Measurements from ENCODE around the gene F9.

Gene F9

DNA sequence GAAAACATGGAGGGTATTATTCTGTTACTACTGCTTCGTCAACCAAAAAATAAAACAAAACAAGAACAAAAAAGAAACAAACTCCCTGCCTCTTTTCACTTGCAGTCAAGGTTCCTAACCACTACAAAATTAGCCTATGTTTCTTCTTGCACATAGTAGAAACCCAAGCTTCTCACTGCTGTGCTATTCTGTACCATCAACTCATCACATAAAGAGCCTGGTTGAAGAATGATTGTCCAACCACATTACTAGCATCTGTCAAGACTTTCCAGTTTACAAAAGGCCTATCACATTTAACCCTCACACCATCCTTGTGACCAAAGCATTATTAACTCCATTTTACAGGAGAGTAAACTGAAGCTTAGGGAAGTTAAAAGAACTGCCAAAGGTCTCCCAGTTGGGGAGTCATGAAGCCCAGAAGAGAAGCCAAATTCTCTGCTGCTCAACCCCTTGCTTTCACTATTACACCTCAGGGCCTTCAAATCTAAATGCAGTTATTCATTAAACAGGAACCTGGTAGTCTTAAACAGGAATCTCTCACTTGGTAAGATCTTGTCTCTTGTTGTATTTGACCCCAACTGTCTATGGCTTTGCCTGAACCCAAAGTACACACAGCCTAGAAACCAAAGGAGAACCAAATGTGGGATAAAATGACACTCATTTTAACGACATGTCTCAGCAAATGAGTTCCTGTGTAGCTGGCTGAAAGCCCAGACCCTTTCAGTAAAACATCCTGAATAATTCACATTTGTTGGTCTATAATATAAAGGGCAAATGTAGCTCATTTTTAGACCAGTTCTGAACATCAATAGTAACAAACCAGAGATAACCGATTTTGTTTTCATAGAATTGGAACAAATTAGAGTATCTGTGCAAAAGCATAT, 8.6 kb downstream of the F9 start:
- H3K27me3 ChIP-seq (ENCODE audit: control insufficient read depth, insufficient read depth, low read length, poor library complexity, severe bottlenecking), result no peaks in the 10 kb centered on the region
- H3K27ac ChIP-seq (ENCODE audit: insufficient read depth, low read depth, low read length, poor library complexity, severe bottlenecking), result no peak overlapping the region
- no peaks in the 10 kb centered on the region for H3K36me3 ChIP-seq (ENCODE audit: control insufficient read depth, insufficient read depth, low read length)
- WGBS, 2 experiments, result 83 to 96% methylated on average over 1 to 3 of the region's 3 CpGs
- no peaks in the 10 kb centered on the region for H3K9me3 ChIP-seq (ENCODE audit: control insufficient read depth, low read length)
- no peak overlapping the region for H3K4me3 ChIP-seq (ENCODE audit: insufficient read depth, low read depth, low read length)
- H3K4me1 ChIP-seq (ENCODE audit: control insufficient read depth, insufficient read depth, low read length), result no peaks in the 10 kb centered on the region

DNA sequence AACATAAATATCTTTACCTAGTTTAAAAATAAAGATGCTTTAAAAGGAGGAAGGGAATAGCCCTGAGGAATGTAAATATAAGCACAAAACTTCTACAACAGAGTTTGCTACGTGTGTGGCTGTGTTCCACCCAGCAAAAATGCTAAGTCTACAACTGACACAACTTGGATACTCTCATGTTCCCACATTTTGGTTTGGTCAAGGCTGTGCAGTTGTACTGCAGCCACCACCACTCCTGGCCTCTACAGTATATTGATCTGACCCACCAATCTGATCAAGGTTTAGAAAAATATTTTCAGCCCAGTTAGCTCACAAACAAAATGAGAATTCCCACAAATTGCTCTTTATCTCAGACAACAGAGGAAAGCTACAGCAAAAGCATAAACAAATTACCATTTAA, 12.1 kb downstream of the F9 start:
- Histone ChIP-seq H3K4me3 (ENCODE audit: insufficient read depth, low read depth, low read length) (no peak overlapping the region), H3K27me3 (ENCODE audit: control insufficient read depth, insufficient read depth, low read length, poor library complexity, severe bottlenecking) (no peaks in the 10 kb centered on the region), H3K27ac (ENCODE audit: insufficient read depth, low read depth, low read length, poor library complexity, severe bottlenecking) (no peak overlapping the region), H3K9me3 (ENCODE audit: control insufficient read depth, low read length) (no peaks in the 10 kb centered on the region), H3K4me1 (ENCODE audit: control insufficient read depth, insufficient read depth, low read length) (no peaks in the 10 kb centered on the region), H3K36me3 (ENCODE audit: control insufficient read depth, insufficient read depth, low read length) (no peaks in the 10 kb centered on the region)
- WGBS, 2 experiments, result 75 to 86% methylated on average over 1 of the region's 1 CpG

DNA sequence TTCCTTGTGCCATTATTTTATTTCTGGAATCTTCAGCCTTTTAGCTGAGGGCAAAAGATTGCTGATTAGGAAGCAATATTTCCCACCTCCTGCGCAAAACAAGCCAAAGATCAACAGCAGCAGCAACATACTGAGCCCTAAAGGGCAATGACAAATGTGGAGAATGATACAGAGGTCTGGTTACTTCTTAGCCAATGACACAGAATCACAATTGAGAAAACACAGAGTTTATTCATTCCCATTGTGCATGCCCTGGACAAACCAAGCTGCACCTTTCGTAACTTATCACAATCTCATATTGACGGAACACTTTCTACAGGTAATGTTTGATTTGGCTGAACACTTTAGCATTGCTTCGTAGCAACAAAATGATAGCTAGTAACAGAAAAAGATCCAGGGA, 13.4 kb downstream of the F9 start:
- Histone ChIP-seq H3K36me3 (ENCODE audit: control insufficient read depth, insufficient read depth, low read length) (no peaks in the 10 kb centered on the region), H3K27me3 (ENCODE audit: control insufficient read depth, insufficient read depth, low read length, poor library complexity, severe bottlenecking) (no peaks in the 10 kb centered on the region), H3K27ac (ENCODE audit: insufficient read depth, low read depth, low read length, poor library complexity, severe bottlenecking) (no peak overlapping the region), H3K4me3 (ENCODE audit: insufficient read depth, low read depth, low read length) (no peak overlapping the region), H3K4me1 (ENCODE audit: control insufficient read depth, insufficient read depth, low read length) (no peaks in the 10 kb centered on the region), H3K9me3 (ENCODE audit: control insufficient read depth, low read length) (no peaks in the 10 kb centered on the region)
- WGBS, 2 experiments, result 90 to 100% methylated on average over 2 to 3 of the region's 4 CpGs

DNA sequence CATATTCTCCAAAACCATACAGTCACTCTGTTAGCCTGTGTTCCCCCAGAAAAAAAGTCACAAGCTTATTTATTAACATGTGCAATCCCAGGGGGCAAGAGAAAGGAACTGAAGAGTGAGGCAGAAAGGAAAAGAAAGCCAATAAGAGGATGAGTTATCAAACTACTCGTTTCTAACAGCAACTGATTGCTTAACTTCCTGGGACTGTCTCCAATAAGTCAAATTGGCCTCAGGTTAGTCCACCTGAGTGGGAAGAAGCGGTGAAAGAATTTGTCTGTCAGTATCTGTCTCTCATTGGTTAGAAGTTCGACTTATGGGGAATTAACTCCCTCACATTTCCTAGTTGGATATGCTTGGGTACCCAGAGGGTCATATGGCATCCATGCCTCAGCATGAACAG, 14.1 kb downstream of the F9 start:
- Histone ChIP-seq H3K4me1 (ENCODE audit: control insufficient read depth, insufficient read depth, low read length) (no peaks in the 10 kb centered on the region), H3K27me3 (ENCODE audit: control insufficient read depth, insufficient read depth, low read length, poor library complexity, severe bottlenecking) (no peaks in the 10 kb centered on the region), H3K9me3 (ENCODE audit: control insufficient read depth, low read length) (no peaks in the 10 kb centered on the region), H3K4me3 (ENCODE audit: insufficient read depth, low read depth, low read length) (no peak overlapping the region), H3K27ac (ENCODE audit: insufficient read depth, low read depth, low read length, poor library complexity, severe bottlenecking) (no peak overlapping the region), H3K36me3 (ENCODE audit: control insufficient read depth, insufficient read depth, low read length) (no peaks in the 10 kb centered on the region)
- WGBS, 2 experiments, result 90 to 92% methylated on average over 3 of the region's 3 CpGs

DNA sequence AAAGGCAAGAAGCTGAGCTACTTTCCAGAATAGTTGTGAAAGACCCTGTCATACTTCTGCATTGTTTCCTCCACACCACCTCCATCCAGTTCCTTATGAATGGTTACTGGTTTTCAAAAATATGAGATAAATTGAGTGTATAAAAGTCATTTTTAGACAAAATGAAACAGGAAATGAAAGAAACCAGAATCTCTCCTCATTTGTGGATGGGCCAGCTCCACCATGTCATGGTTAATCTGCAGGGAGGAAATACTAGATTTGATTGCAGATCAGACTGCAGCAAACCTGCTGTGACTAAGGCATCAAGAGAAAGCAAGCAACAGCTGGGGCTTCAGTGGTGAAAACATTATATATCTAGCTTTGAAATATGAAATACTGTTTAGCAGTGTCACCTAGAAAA, 23.8 kb downstream of the F9 start:
- Histone ChIP-seq H3K36me3 (ENCODE audit: control insufficient read depth, insufficient read depth, low read length) (no peaks in the 10 kb centered on the region), H3K4me1 (ENCODE audit: control insufficient read depth, insufficient read depth, low read length) (no peaks in the 10 kb centered on the region), H3K4me3 (ENCODE audit: insufficient read depth, low read depth, low read length) (no peak overlapping the region), H3K27ac (ENCODE audit: insufficient read depth, low read depth, low read length, poor library complexity, severe bottlenecking) (no peak overlapping the region), H3K27me3 (ENCODE audit: control insufficient read depth, insufficient read depth, low read length, poor library complexity, severe bottlenecking) (no peaks in the 10 kb centered on the region), H3K9me3 (ENCODE audit: control insufficient read depth, low read length) (no peaks in the 10 kb centered on the region)

DNA sequence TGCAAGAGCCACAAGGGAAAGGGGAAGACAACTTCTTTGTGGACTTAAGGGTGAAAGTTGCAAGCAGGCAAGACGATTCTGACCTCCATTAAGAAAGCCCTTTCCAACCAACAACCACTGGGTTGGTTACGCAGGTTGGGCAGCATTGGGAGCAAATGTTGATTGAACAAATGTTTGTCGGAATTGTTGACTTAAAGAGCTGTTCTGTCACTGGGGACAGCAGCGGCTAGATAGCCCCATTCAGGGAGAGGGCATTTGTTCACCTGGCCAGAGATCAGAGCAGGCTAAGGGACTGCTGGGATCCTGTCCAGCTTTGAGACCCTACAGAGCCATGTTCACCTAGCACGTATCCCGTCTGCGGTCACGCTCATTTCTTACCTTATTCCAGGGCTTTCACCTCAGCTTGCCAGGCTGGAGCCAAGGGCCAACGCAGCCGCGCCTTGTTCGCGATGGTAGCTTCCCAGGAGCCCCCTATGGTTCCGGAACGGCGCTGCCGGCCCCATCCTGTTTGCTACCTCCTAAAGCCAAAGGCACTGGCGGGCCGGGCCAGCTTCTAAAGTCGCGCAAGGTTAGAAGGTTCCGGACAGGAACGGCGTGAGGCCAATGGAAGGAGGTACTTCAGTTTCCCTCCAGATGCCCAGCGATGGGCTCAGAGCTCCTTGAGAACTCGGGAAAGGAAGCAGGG, 24.6 kb downstream of the F9 start:
- Histone ChIP-seq H3K4me1 (ENCODE audit: control insufficient read depth, insufficient read depth, low read length) (no peaks in the 10 kb centered on the region), H3K36me3 (ENCODE audit: control insufficient read depth, insufficient read depth, low read length) (no peaks in the 10 kb centered on the region), H3K4me3 (ENCODE audit: insufficient read depth, low read depth, low read length) (no peak overlapping the region), H3K9me3 (ENCODE audit: control insufficient read depth, low read length) (no peaks in the 10 kb centered on the region), H3K27me3 (ENCODE audit: control insufficient read depth, insufficient read depth, low read length, poor library complexity, severe bottlenecking) (no peaks in the 10 kb centered on the region), H3K27ac (ENCODE audit: insufficient read depth, low read depth, low read length, poor library complexity, severe bottlenecking) (no peak overlapping the region)
- WGBS, 2 experiments, result 95 to 97% methylated on average over 26 of the region's 26 CpGs

DNA sequence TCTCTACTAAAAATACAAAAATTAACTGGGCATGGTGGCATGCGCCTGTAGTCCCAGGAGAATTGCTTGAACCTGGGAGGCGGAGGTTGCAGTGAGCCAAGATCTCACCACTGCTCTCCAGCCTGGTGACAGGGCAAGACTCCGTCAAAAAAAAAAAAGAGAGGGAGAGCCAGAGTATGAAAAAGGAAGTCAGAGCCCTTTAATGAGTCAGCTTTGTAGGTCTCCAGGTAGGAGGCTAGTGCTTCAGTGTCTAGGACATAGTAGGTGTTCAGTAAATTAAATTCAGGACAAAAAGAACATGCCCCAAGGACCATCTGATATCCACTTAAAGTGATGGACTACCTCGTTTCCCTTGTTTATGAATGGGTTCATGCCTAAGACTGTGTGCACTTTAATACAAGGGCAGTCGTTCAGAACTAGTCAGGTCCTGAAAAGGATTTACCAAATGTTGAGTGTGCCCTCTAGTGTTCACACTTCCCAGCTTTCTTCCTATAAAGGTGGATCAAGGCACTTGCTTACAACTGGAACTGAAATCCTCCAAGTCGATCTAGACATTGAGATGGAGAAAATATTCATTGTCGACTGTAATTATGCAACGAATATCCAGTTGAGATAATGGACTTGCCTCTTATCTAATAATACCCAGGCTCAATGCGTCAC, 29.0 kb downstream of the F9 start:
- no peaks in the 10 kb centered on the region for H3K4me1 ChIP-seq (ENCODE audit: control insufficient read depth, insufficient read depth, low read length)
- H3K27me3 ChIP-seq (ENCODE audit: control insufficient read depth, insufficient read depth, low read length, poor library complexity, severe bottlenecking), result no peaks in the 10 kb centered on the region
- H3K36me3 ChIP-seq (ENCODE audit: control insufficient read depth, insufficient read depth, low read length), result no peaks in the 10 kb centered on the region
- H3K4me3 ChIP-seq (ENCODE audit: insufficient read depth, low read depth, low read length), result no peak overlapping the region
- 45 to 54% methylated on average over 5 to 9 of the region's 9 CpGs for WGBS, 2 experiments
- no peaks in the 10 kb centered on the region for H3K9me3 ChIP-seq (ENCODE audit: control insufficient read depth, low read length)
- H3K27ac ChIP-seq (ENCODE audit: insufficient read depth, low read depth, low read length, poor library complexity, severe bottlenecking), result no peak overlapping the region

DNA sequence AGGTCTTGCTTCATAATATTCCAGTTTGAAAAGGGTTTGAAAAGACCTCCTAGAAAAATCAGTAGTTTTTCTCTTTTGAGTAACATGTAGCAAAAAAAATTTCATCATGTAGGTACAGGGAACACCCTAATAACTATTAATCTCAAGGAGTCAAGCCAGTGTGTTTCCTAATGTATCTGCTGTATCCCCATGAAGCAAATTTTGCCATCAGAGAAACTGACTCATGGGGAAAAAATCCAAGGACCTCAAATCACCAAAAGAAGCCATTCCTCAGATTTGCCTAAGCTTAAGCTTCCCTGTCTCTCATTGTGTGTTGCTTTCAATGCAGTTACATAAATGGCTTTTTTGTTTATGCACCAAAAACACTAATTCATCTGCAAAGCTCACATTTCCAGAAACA, 29.7 kb downstream of the F9 start:
- Histone ChIP-seq H3K9me3 (ENCODE audit: control insufficient read depth, low read length) (no peaks in the 10 kb centered on the region), H3K36me3 (ENCODE audit: control insufficient read depth, insufficient read depth, low read length) (no peaks in the 10 kb centered on the region), H3K4me1 (ENCODE audit: control insufficient read depth, insufficient read depth, low read length) (no peaks in the 10 kb centered on the region), H3K4me3 (ENCODE audit: insufficient read depth, low read depth, low read length) (no peak overlapping the region), H3K27me3 (ENCODE audit: control insufficient read depth, insufficient read depth, low read length, poor library complexity, severe bottlenecking) (no peaks in the 10 kb centered on the region), H3K27ac (ENCODE audit: insufficient read depth, low read depth, low read length, poor library complexity, severe bottlenecking) (no peak overlapping the region)

DNA sequence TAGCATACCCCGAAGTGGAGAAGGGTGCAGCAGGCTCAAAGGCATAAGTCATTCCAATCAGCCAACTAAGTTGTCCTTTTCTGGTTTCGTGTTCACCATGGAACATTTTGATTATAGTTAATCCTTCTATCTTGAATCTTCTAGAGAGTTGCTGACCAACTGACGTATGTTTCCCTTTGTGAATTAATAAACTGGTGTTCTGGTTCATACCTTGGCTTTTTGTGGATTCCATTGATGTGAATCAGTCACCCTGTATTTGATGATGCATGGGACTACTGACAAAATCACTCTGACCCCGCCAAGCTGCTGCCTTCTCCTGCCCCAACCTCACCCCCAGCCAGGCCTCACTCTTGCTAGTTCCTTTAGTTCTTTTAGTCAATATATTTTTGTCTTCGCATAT, 32.7 kb downstream of the F9 start:
- no peaks in the 10 kb centered on the region for H3K9me3 ChIP-seq (ENCODE audit: control insufficient read depth, low read length)
- H3K27ac ChIP-seq (ENCODE audit: insufficient read depth, low read depth, low read length, poor library complexity, severe bottlenecking), result no peak overlapping the region
- H3K36me3 ChIP-seq (ENCODE audit: control insufficient read depth, insufficient read depth, low read length), result no peaks in the 10 kb centered on the region
- no peaks in the 10 kb centered on the region for H3K4me1 ChIP-seq (ENCODE audit: control insufficient read depth, insufficient read depth, low read length)
- H3K27me3 ChIP-seq (ENCODE audit: control insufficient read depth, insufficient read depth, low read length, poor library complexity, severe bottlenecking), result no peaks in the 10 kb centered on the region
- H3K4me3 ChIP-seq (ENCODE audit: insufficient read depth, low read depth, low read length), result no peak overlapping the region
- WGBS, 2 experiments, result 90 to 100% methylated on average over 1 to 4 of the region's 5 CpGs

DNA sequence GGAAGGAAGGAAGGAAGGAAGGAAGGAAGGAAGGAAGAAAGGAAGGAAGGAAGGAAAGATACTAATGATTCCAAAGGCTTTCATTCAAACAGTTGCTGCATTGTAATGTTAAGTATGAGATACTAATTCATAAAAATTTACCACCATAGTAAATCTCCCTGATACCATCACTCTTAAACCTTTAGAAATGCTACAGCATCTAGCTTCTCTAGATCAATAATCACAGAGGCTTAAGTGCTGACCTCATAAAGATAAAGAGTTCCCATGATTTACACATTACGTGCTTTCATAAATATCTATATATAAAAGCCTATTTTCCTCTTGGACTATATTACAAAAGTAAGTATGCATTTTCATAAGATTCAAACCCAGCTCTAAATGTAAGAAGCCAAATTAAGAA, 36.4 kb downstream of the F9 start:
- no CpG with 5 or more reads among the region's 1 CpG for WGBS, 2 experiments
- H3K4me3 ChIP-seq (ENCODE audit: insufficient read depth, low read depth, low read length), result no peak overlapping the region
- H3K27me3 ChIP-seq (ENCODE audit: control insufficient read depth, insufficient read depth, low read length, poor library complexity, severe bottlenecking), result no peaks in the 10 kb centered on the region
- no peak overlapping the region for H3K27ac ChIP-seq (ENCODE audit: insufficient read depth, low read depth, low read length, poor library complexity, severe bottlenecking)
- H3K36me3 ChIP-seq (ENCODE audit: control insufficient read depth, insufficient read depth, low read length), result no peaks in the 10 kb centered on the region
- H3K9me3 ChIP-seq (ENCODE audit: control insufficient read depth, low read length), result no peaks in the 10 kb centered on the region
- no peaks in the 10 kb centered on the region for H3K4me1 ChIP-seq (ENCODE audit: control insufficient read depth, insufficient read depth, low read length)

All from ectodermal cell (in vitro differentiated cells).